Neural progenitor cell (in vitro differentiated cells): ENCODE data around the gene G6PD.

Experiments used
- CTCF ChIP-seq: fragments of 200-600 bp; sonication (generic); IDR thresholded peaks from 2 replicates; pipeline ENCODE4 v1.5.1; 2017; ENCODE audit warnings: antibody characterized with exemption, mild to moderate bottlenecking
- EZH2 ChIP-seq: fragments of 200-600 bp; sonication (generic); IDR thresholded peaks from 2 replicates; pipeline ENCODE4 v1.6.1; 2017; ENCODE audit warnings: antibody characterized with exemption, mild to moderate bottlenecking, moderate library complexity
- EZH2phosphoT487 ChIP-seq: fragments of 200-600 bp; sonication (generic); IDR thresholded peaks from 2 replicates; pipeline ENCODE4 v1.6.1; 2017; ENCODE audit warnings: antibody characterized with exemption

- no peak for TF ChIP-seq CTCF
- TF ChIP-seq EZH2phosphoT487: no peak
- TF ChIP-seq EZH2: no peak
Observed at GRCh38 chrX:154525606-154526490, 20.8 kb downstream of the G6PD start.
